IPS DF 19.7 (cell line): Measurements from ENCODE around the gene DLGAP4.

ENCODE experiments used
- DNase-seq: peaks from one replicate; pipeline ENCODE4 v3.0.0-alpha.2; 2013; ENCODE audit warnings: low read depth, low spot score

Gene DLGAP4, protein sequence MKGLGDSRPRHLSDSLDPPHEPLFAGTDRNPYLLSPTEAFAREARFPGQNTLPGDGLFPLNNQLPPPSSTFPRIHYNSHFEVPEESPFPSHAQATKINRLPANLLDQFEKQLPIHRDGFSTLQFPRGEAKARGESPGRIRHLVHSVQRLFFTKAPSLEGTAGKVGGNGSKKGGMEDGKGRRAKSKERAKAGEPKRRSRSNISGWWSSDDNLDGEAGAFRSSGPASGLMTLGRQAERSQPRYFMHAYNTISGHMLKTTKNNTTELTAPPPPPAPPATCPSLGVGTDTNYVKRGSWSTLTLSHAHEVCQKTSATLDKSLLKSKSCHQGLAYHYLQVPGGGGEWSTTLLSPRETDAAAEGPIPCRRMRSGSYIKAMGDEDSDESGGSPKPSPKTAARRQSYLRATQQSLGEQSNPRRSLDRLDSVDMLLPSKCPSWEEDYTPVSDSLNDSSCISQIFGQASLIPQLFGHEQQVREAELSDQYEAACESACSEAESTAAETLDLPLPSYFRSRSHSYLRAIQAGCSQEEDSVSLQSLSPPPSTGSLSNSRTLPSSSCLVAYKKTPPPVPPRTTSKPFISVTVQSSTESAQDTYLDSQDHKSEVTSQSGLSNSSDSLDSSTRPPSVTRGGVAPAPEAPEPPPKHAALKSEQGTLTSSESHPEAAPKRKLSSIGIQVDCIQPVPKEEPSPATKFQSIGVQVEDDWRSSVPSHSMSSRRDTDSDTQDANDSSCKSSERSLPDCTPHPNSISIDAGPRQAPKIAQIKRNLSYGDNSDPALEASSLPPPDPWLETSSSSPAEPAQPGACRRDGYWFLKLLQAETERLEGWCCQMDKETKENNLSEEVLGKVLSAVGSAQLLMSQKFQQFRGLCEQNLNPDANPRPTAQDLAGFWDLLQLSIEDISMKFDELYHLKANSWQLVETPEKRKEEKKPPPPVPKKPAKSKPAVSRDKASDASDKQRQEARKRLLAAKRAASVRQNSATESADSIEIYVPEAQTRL

DNA sequence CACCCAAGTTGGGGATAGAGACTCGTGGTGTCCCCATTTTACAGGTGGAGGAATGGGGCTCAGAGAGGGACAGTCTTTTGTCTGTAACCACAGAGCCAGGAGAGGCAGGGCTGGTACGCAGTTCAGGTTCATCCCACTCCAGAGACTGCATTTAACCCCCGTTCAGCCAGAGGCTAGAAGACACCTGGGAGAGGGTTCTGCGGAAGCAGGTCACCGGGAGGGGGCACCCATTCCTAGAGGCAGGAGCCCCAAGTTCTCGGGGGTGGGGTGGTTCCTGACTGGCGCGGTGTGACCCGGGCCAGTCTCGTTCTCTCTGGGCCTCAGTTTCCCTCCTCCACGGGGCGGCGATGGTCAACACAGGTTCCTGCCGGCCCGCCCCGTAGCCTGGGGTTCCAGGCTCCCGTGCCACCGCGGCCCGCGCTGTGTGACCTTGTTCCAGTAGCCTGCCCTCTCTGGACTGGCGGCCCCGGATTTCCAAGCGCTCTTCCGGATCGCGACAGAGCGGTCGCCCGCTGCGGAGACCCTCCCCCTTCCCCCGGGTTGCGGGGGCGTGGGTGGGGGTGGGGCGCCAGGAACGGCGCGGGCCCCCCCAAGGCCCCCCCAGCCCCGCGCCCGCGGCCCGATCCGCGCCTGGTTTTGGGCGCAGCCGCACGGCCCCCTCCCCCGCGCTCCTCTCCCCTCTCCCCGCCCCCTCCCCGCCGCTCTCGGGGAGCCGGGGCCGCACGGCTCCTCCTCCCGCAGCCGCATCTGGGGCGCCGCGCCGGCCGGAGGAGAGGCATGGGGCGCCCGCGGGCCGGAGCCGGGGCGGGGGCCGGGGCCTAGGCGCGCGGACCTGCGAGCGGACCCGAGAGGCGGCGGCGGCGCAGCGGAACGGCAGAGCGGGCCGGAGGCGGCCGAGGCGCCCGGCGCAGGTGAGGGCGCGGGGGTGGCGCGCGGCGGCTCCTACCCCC is at the start of gene DLGAP4:
DLGAP4 (plus strand) TSS at position 738 of the 950 bp plus-strand sequence. CDS start 125,379 bp downstream, outside the sequence.
- no peak for DNase-seq

DNA sequence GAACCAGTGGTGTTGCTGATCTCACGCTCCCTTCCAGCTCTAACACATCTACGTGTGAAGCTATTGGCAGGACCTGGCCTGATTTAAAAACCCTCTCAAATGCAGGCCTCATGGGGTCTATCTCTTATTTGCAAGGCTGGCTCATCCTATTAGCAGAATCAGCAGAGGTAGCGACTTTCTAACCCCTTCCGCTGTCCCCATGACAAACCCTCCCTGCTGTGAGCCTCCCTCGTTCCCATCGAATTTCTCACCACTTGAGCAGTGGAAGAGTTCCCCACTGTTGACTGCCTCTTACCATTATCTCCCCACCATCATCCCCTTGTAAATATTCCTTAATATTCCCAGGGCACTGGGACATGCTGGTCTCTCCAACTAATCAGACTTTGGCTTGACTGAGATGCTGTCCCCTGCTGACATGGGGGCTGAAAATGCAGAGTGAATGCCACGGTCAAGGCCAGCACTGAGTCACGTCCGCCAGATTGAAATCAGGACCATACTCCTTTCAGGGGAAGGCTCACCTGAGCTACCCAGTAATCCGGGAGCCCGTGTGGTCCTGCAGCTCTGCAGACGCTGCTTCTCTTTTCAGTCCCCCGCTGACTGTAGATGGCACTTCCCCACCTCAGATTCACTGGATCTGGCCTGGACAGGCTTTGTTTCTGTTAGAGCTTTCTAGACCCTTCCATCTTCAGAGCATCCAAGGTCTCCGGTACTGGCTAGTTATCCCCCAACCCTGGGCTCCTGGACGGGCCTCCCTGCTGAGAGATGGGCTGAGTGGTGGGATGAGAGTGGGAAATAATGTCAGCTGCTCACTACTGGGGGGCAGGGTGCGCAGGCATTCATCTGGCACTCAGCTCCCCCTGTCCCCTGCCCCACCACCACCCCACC is 46.7 kb upstream of the DLGAP4 start:
- no peak for DNase-seq

DNA sequence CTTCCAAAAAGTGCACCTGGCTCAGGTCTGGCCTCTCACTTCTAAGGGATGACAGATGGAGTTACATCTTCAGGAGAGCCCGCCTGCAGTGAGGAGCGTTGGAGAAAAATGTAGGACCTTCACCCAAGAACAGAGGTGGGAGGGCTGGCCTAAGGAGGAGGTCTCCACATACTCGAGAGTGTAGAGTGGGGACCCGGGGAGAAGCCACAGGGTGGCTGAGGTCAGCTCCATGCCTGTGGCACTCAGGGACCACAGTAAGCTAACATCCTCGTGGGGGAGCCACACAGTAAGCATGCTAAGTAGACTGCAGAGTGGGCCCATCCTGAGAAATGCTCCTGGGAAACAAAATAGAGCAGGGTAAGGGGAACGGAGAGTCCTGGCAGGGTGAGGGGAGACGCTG is 45.8 kb upstream of the DLGAP4 start:
- no peak for DNase-seq

DNA sequence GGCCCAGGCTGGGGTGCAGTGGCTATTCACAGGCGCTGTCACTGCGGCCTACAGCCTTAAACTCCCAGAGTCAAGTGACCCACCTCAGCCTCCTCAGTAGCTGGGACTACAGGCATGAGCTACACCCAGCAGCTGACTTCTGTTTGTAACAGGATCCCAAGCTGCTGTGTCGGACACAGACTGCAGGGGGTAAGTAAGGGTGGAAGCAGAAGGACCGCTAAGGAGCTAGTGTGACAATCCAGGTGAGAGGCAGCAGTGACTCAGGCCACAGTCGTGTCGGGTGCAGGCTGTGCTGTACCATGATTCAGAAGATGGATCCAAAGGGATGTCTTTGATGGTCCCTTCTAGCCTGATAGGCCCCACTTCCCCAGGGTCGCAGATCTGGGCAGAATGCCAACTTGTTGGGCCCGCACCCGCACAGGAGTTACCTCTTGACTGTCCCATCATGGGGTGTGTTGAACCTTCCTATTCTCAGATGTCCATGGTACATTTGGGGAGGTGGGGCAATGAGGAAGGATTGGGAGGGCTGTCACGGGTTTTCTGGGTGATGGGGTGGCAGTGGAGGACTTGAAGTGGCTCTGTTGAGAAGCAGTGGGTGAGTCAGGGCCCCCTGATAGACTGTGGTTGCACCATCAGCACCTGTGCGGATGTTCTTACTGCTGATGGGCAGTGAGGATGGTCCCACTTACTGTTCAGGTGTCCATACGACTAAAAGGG is 44.6 kb upstream of the DLGAP4 start:
- no peak for DNase-seq

DNA sequence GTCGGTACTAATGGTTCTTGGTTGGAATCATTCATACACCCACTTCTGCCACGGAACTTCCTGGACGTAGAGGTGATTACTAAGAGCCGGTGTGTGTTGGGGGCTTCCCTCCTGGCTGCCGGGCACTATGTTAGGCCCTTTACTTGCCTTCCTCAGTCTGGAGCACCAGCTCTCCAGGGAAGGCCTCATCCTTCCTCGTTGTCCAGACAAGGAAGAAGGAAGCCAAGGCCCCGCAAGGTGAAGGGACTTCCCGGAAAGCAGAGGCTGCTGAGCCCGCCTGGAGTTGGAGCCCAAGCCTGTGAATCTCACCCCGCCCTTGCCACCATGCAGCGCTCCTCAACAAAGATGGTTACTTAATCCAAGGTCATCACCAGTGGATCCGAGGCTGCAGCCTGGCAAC is 43.7 kb upstream of the DLGAP4 start:
- DNase-seq = no peak

DNA sequence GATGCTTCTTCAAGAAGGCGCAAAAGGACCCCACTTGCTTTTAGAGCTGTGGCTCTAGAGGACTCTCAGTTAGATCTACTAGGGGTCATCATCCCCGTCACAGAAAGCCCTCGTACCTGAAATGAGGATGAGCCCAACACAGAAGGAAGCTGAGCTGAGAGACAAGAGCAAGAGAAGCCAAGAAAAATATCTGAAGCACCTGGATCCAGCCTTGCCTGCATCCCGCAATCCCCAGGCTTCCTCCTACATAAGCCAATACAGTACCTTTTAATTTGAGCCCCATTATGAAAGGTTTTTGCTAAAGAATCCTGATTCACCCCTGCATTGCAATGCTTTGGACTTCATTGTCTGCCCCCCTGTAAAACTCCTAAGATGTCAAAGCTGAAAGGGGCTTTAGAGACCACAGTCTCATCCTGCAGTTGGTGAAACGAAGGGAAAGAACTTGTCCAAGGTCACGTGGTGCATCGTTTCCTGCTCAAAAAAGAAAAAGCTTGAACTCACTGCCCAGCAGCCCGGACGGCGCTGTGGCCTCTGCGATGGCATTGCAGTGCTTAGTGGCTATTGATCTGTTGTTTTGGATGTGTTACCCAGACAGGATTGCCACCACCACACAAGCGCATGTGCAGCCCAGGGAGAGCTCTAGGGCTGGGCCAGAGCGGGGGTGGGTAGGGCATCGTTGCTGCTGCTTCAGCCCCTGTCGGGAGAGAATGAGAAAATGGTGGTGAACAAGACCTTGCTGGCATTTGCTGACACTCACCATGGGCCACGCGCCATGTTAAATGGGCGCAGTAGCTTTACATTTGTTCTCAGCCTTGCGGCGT is 41.5 kb upstream of the DLGAP4 start:
- no peak for DNase-seq

DNA sequence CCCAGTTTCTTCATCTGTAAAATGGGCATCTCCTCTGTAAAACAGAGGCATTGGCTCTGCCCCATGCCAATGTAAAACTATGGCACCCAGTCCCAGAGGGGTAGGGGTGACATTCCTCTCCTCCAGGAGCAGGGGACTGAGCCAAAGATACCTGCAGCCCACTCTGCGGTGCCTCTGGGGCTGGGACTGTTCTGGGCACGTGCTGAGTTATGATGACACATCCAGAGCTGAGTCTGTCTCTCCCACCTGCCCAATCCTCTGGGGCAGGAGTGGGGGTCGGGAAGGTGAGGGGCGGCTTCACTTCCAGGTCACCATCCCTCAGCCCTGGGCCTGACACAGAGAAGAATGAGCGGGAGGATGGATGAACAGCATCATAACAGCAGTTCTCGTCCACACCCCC is 40.0 kb upstream of the DLGAP4 start:
- no peak for DNase-seq

DNA sequence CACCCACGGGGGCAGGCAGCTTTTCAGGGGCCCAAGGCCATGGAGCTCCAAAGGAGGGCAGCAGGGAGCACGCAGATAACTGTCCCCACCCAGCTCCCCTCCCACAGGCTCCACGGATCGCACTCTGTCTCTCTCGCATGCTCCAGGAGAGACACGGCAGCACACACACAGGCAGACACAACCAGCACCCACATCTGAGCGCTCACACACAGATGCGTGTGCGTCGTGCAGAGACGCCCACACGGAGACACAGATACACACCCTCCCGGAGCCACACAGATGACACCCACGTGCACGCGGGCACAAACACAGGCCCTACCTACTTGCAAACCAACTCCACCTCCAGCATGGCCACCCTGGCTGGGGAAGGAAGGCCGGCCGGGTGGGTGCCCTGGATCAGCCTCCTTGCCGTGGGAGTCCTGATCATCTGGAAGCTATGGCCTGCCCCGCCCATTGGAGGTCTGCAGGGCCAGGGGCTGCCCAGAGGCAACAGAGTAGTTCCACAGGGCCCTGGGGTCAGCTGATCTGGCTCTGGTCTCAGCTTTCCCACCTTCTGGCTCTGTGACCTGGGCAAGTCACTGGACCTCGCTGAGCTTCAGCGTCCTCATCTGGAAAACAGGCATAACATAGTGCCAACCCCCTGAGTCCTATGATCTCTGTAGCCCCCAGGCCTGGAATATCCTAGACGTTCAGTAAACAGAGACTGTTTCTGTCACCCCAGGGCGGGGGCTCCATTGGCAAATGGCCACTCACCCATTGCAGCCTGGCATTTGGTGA is 38.3 kb upstream of the DLGAP4 start:
- no peak for DNase-seq

DNA sequence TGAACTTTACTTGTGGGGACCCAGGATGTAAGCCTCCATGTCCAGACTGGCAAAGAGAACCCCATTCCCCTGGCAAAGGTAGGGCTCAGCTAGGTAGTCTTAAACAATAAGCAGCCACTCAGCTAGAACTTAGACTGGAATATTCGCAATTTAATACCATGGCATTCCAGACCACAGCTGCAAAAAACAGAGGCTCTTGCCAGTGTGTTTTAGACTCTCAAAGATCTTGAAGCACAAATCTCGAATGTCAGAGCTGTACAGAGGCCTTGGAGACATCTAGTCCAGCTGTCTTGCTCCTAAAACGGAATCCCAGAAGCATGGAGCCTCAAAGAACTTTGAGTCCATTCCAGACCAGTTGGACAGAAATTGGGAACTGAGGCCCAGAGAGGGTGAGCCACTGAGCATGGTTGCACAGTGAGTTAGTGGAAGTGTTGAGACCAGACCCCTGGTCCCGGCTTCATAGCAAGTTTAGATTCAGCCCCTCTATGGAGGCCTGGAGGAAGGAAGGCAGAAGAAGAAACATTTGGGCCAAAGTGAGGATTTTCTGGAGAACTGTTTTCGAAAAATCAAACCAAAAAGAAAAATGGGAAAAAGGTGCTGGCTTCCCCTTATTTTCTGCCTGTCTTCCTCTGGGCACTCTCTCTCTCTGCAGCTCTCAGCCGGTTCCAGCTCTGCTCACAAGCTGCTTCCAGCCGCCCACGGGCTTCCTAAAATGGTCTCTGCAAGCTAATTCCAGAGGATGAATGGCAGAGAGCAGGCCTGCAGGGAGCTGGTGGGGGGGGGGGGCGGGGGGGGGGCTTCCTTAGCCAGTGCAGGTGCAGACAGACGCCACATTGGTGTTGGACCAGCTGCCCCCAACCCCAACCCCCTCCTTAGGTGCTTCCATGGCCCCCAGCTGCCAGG is 37.4 kb upstream of the DLGAP4 start:
- no peak for DNase-seq

DNA sequence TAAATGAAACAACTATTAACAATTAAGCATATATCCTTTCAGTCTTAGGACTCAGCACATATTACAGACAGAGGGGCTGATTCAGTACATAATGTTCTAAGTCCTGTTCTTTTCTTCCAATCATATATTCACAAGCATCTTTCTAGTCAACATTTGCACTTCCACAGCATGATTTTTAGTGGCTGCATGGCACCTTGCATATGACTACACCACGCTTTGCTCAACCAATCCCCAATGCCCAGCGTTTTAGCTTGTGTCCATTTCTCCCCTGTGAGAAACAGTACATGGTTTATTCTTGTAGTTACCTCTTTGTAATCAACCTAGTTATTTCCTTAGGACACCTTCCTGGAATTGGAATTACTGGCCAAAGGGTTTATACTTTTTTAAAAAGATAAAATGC is 36.6 kb upstream of the DLGAP4 start:
- DNase-seq = no peak

DNA sequence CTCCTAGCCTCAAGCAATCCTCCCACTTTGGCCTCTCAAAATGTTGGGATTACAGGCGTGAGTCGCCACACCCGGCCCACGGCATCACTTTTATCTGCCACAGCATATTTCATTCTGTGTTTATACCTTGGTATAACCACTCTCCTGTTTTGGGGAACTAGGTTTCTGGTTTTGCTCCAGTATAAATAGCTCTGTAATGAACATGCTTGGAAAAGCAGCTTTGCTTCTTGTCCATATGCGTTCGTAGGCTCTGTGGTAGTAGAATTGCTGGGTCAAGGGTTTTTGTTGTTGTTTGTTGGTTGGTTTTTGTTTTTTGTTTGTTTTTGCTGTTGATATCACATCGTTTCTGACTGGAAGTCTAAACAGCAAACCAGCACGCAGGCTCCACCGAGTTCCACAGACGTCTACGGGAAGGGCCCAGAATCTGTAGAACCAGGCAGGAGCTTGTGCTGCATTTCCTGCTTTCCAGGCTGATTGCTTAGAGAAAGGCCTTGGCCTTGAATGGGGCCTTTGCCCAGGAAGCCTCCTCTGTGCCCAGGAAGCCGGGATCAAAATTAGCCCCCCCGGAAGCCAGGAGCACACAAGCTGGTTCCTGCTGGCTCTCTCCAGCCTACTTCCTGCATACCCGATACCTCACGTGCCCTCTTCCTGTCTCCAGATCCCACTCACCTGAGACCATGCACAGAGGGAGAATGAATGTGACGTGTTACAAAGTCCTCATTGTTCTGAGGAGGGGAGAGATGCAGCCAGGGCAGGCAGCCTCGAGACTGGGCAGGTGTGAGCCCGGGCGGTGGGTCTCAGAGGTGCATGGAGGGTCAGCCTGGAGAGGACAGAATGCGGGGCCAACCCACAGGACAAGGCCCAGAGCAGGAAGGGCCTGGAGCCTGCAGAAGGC is 35.1 kb upstream of the DLGAP4 start:
- no peak for DNase-seq

DNA sequence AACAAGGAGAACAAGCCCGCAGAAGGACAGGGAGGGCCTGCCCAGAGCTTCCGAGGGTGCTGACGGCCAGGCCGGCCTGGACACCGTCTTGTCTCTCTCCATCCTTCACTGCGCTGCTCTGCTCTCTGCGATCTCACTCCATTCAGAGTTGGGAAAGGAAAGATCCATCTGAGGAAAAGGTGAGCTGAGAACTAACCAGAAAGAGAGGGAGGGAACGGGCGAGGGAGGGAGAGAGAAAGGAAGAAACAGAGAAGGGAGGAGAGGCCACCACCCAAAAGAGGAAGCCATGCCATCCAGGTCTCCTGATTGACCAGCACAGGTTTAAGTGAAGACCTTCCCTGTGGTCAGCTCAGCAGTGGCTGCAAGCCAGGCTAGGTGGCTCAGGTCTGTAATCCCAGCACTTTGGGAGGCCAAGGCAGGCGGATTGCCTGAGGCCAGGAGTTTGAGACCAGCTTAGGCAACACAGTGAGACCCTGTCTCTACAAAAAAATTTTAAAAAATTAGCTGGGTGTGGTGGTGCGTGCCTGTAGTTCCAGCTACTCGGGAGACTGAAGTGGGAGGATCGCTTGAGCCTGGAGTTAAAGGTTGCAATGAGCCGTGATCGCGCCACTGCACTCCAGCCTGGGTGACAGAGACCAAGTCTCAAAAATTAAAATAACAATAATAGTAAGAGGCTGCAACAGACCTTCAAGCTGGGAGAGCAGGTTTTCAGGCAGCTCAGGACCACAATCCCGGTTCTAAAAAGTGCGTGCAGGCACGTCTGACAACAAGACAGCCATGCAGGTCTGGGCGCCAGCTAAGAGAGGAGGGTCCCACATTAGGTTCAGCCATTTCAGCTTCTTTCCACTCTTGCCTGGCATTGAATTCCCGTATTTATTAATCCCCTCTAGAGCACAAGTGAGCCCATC is 34.2 kb upstream of the DLGAP4 start:
- no peak for DNase-seq

DNA sequence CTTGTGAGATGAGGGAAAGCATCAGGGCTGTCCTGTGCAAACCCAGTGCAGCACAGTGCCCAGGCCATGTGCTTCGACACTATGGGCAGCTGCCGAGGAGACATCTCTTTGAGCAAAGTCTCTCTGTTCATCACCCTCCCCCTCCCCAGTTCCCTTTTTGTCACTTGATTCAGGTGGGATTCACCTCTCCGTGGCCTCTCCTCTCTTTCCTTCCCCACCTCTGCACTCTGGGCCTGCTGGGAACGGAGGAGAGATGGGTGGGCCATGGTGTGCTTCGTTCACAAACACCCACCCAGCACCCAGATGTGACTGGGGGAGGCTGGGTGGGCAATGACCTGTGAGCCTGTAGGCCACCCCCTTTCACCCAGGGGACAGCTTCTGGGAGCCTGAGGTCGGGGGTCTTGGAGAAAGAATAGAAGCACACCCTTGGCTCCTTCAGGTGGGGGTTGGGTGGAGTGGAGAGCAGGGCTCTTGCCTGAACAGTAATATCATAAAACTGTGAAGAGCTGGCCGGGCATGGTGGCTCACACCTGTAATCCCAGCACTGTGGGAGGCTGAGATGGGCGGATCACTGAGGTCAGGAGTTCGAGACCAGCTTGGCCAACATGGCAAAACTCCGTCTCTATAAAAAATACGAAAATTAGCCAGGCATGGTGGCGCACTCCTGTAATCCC is 33.5 kb upstream of the DLGAP4 start:
- DNase-seq = no peak

DNA sequence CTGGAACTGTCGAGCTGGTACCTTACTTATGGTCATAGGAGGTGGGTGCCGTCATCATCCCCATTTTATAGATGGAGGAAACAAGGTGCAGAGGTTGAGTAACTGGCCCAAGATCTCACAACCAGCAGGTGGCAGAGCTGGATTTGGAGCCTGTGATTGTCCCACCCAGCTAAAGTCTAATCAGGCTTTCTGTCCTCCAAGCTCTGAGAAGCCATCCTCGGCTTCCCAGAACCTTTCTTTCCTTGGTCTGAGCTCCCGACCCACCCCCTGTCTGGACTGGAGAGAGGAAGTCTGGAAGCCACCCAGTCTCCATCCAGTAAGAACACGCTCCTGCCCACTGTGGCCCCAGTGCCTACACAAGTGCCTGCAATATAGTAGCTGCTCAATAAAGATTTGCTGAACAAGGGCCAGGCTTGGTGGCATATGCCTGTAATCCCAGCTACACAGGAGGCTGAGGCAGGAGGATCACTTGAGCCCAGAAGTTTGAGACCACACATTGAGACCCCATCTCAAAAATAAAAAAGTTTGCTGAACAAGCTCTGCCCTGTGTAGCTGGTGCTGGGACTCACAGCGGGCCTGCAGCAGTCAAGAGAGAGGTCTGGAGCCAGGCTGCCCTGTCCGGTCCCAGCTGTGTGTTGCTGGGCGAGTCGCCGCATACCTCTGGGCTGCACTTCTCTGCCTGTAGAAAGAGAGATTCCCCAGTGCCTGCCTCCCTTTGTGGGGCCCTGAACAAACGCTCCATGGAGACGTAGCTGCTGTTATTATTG is 32.5 kb upstream of the DLGAP4 start:
- DNase-seq = no peak
